Lower leg skin (tissue), 3 donors: ENCODE data around the gene TLE3.

ENCODE experiments used
- POLR2A ChIP-seq, 2 donors: fragments of 450-650 bp; IDR thresholded peaks; one replicate each; pipeline ENCODE4 v1.6.1; 2016 to 2017; ENCODE audit warnings: antibody characterized with exemption in 2 of 2, mild to moderate bottlenecking in 1 of 2, moderate library complexity in 1 of 2
- TF ChIP-seq, protein P1 (sequence below), 3 donors: fragments of 450-650 bp; IDR thresholded peaks; one replicate each; pipeline ENCODE4 v1.5.1; 2016; ENCODE audit warnings: antibody characterized with exemption in 3 of 3, mild to moderate bottlenecking in 3 of 3, moderate library complexity in 2 of 3

DNA sequence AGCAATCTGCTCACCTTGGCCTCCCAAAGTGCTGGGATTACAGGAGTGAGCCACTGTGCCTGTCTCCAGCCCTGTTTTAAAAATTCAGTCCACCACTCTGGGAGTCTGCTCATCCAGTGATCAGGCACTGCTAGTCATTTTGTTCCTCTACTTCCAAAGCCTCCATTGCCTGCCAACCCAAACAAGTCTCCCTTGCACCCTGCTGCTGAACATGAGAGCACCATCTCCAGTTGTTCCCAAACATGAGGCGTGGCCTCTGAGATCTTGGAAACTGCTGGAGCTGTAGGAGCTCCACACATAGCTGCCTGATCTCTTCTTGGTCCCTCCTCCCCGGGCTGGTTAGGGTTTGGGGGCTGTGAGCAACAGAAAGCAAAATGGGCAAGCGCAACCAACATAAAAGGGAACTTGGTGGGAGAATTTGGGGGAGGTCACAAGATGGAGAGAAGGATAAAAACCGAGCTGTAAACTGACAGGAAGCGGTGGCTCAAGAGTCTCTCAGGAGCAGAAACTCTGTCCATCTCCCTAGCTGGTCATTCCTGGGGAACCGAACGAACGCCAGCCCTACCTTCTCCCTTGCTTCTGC lies 49.6 kb upstream of the TLE3 start:
- TF ChIP-seq, protein P1, sequence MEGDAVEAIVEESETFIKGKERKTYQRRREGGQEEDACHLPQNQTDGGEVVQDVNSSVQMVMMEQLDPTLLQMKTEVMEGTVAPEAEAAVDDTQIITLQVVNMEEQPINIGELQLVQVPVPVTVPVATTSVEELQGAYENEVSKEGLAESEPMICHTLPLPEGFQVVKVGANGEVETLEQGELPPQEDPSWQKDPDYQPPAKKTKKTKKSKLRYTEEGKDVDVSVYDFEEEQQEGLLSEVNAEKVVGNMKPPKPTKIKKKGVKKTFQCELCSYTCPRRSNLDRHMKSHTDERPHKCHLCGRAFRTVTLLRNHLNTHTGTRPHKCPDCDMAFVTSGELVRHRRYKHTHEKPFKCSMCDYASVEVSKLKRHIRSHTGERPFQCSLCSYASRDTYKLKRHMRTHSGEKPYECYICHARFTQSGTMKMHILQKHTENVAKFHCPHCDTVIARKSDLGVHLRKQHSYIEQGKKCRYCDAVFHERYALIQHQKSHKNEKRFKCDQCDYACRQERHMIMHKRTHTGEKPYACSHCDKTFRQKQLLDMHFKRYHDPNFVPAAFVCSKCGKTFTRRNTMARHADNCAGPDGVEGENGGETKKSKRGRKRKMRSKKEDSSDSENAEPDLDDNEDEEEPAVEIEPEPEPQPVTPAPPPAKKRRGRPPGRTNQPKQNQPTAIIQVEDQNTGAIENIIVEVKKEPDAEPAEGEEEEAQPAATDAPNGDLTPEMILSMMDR (IDR thresholded peaks at IDR 0.05): no peak
- no peak for TF ChIP-seq POLR2A (IDR thresholded peaks at IDR 0.05)
